H1 (cell line): ENCODE data around the gene POC1B. TPM values are rescaled to one million over a fixed set of nuclear protein-coding genes. Genes with fewer than 3 reads are reported as not detected.

Experiments used
- CHD2 ChIP-seq: IDR thresholded peaks from 2 replicates; pipeline ENCODE4 v1.6.1; 2012; ENCODE audit warnings: low read length, improper control_type of control experiment
- CHD7 ChIP-seq: fragments of 300-600 bp; sonication (generic); IDR thresholded peaks from 2 replicates; pipeline ENCODE4 v1.7.1; 2012; ENCODE audit warnings: low read length, moderate library complexity, mild to moderate bottlenecking, inconsistent platforms; ENCODE audit not compliant: insufficient replicate concordance
- EZH2 ChIP-seq: fragments of 200-600 bp; sonication (generic); IDR thresholded peaks from 2 replicates; pipeline ENCODE4 v1.7.1; 2012; ENCODE audit warnings: low read depth, mild to moderate bottlenecking, moderate library complexity, low read length, inconsistent platforms; ENCODE audit not compliant: severe bottlenecking
- GTF2F1 ChIP-seq: IDR thresholded peaks from 2 replicates; pipeline ENCODE4 v1.6.1; 2012; ENCODE audit warnings: low read depth, low read length, improper control_type of control experiment, borderline replicate concordance
- JUND ChIP-seq: IDR thresholded peaks from 2 replicates; pipeline ENCODE4 v1.6.1; 2011; ENCODE audit warnings: mild to moderate bottlenecking, improper control_type of control experiment, low read length
- KDM1A ChIP-seq: fragments of 200-600, 300-600 bp; sonication (generic); IDR thresholded peaks from 2 replicates; pipeline ENCODE4 v1.7.1; 2016; ENCODE audit warnings: mild to moderate bottlenecking, low read length, borderline replicate concordance
- MAX ChIP-seq: IDR thresholded peaks from 2 replicates; pipeline ENCODE4 v1.6.1; 2012; ENCODE audit warnings: inconsistent platforms
- SIRT6 ChIP-seq: IDR thresholded peaks from one replicate; pipeline ENCODE4 v1.7.1; 2012; ENCODE audit warnings: low read length, inconsistent platforms
- USF2 ChIP-seq: IDR thresholded peaks from 2 replicates; pipeline ENCODE4 v1.6.1; 2011; ENCODE audit warnings: low read length, improper control_type of control experiment
- ZNF274 ChIP-seq: IDR thresholded peaks from 2 replicates; pipeline ENCODE4 v1.7.0; 2012; ENCODE audit warnings: low read length, borderline replicate concordance; ENCODE audit errors: extremely low read depth
- polyA plus RNA-seq, 7 experiments: library from polyadenylated mRNA; depleted of rRNA in 3 of 7; stranded (reverse) in 5 of 7; unstranded in 2 of 7; fragments of >200 nt in 5 of 7; fragments of 200-250 nt in 2 of 7; gene quantifications; 1 replicate in 5 of 7; 2 replicates in 1 of 7; 4 replicates in 1 of 7; pipeline versions ENCODE4 v1.2.1 to v1.2.3, GENCODE V29; 2011 to 2013; ENCODE audit warnings: missing spikeins in 2 of 7, mixed read lengths in 2 of 7
- total RNA-seq: library from RNA; stranded (reverse); fragmentation: NEBNext Ultra II Directional; extraction: Animal tissue kit (Norgen Biotek cat#: 25700); gene quantifications from 2 replicates; pipeline ENCODE4 v1.2.1, GENCODE V29; 2021

Gene POC1B
- total and polyA plus RNA-seq, 2 of the 8 experiments (the other 6 are each of a cell fraction or from before 2014, with no cell fraction given): 7.5 to 16.3 TPM

GRCh38 chr12:89525305-89525823, 483 bp downstream of the POC1B start (continued):
- TF ChIP-seq ZNF274 (no peak), USF2 (no peak), MAX (no peak), SIRT6 (no peak), CHD2 (no peak), JUND (no peak), EZH2 (no peak), GTF2F1 (no peak), CHD7 (no peak), KDM1A (peak; percentile 8; the same call in 1 of the 2 replicates)
